22Rv1 (cell line): ENCODE results near the gene ERC1.

Experiments
- CTCF ChIP-seq: fragments of 450-650 bp; IDR thresholded peaks from 2 replicates; pipeline ENCODE4 v1.5.1; 2017; ENCODE audit warnings: mild to moderate bottlenecking
- ZFX ChIP-seq: fragments of 450-650 bp; IDR thresholded peaks from 2 replicates; pipeline ENCODE4 v1.6.1; 2017; ENCODE audit warnings: antibody characterized with exemption, borderline replicate concordance

GRCh38 chr12:1425396-1425729 is 434.3 kb downstream of the ERC1 start:
- TF ChIP-seq CTCF: no peak
- no peak for TF ChIP-seq ZFX
